OCI-LY3 (cell line): ENCODE data around the gene RPL27.
"Not testable (repeated sequence)": the region's sequence is repeated elsewhere in the genome, so short reads cannot be mapped to it uniquely, and the experiment has no call there.

Experiments used
- H2AFZ ChIP-seq: fragments of 200-600, 300-600 bp; shearing (Covaris generic); 2 replicates; pipeline ENCODE4 v1.6.0; 2014; ENCODE audit warnings: antibody characterized with exemption, low read depth, low read length
- H3K27ac ChIP-seq: fragments of 200-600, 300-600 bp; sonication (generic); 2 replicates; pipeline ENCODE4 v1.5.1; 2014; ENCODE audit warnings: mild to moderate bottlenecking, low read length, moderate library complexity, mixed read lengths
- H3K27me3 ChIP-seq: fragments of 200-600, 300-600 bp; sonication (generic); 2 replicates; pipeline ENCODE4 v1.6.1; 2014; ENCODE audit warnings: low read depth, low read length, mixed read lengths
- H3K36me3 ChIP-seq: fragments of 200-600, 300-600 bp; sonication (generic); replicated peaks from 2 replicates; pipeline ENCODE3; 2014; ENCODE audit warnings: low read depth, low read length, mixed read lengths
- H3K4me1 ChIP-seq: fragments of 300-600, 200-600 bp; sonication (generic); 2 replicates; pipeline ENCODE4 v1.6.1; 2014; ENCODE audit warnings: low read length, mixed read lengths
- H3K4me2 ChIP-seq: fragments of 200-600, 300-600 bp; sonication (generic); 2 replicates; pipeline ENCODE4 v1.6.1; 2014; ENCODE audit warnings: low read length, mixed read lengths
- H3K4me3 ChIP-seq: fragments of 300-600, 200-600 bp; sonication (generic); 2 replicates; pipeline ENCODE4 v1.5.1; 2014; ENCODE audit warnings: antibody characterized with exemption, mild to moderate bottlenecking, low read length, moderate library complexity
- H3K79me2 ChIP-seq: fragments of 300-600, 200-600 bp; shearing (Covaris generic); 2 replicates; pipeline ENCODE4 v1.6.1; 2014; ENCODE audit warnings: mild to moderate bottlenecking, low read length, mixed read lengths
- H3K9ac ChIP-seq: fragments of 300-600, 200-600 bp; shearing (Covaris generic); 2 replicates; pipeline ENCODE4 v1.6.0; 2014; ENCODE audit warnings: mild to moderate bottlenecking, low read length, moderate library complexity
- H3K9me3 ChIP-seq: fragments of 200-600, 300-600 bp; shearing (Covaris generic); 2 replicates; pipeline ENCODE4 v1.6.1; 2014; ENCODE audit warnings: low read length, mixed read lengths; ENCODE audit not compliant: insufficient read depth
- H4K20me1 ChIP-seq: fragments of 200-600, 300-600 bp; sonication (generic); 2 replicates; pipeline ENCODE4 v1.6.1; 2016; ENCODE audit warnings: low read length, mixed read lengths; ENCODE audit not compliant: insufficient read depth
- CTCF ChIP-seq: fragments of 200-600, 300-600 bp; sonication (generic); IDR thresholded peaks from 2 replicates; pipeline ENCODE4 v1.5.1; 2014; ENCODE audit warnings: antibody characterized with exemption, low read length, low read depth
- EZH2phosphoT487 ChIP-seq: fragments of 200-600 bp; shearing (Covaris generic); IDR thresholded peaks from 2 replicates; pipeline ENCODE4 v1.6.1; 2018; ENCODE audit warnings: antibody characterized with exemption, mixed run types, low read depth

RPL27 gene

DNA sequence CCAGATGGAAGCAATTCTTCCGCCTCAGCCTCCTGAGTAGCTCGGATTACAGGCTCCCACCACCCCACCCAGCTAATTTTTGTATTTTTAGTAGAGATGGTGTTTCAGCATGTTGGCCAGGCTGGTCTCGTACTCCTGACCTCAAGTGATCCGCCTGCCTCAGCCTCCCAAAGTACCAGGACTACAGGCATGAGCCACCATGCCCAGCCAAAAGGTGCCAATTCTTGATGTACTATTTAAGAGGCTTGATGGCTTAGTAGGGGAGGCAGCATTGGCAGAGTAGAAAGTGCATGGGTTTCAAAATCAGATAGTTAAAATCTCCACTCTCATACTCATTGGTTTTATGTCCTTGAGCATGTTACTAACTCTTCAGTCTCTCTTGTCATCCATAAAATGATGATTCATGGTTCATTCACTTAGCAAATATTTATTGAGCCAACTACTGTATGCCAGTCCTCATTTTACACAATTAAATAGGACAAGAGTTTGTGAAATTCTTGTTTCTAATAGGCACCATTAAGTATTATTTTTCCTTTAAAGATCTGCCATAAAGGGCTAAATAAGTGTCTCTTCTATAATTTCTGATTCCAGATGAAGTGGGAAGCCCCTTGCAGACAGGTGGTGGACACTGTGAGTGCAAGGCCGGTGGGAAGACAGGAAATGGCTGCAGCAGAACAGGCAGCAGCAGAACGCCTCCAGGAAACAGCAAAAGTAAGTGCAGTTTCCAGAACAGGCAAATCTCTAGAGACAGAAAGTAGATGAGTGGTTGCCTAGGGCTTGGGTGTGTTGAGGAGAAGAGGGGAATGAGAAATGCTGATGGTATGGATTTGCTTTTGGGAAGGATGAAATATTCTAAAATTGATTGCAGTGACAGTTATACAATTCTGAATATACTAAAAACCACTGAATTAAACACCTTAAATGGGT, 8.2 kb upstream of the RPL27 start:
- H3K4me3 ChIP-seq: no peak overlapping the region

GRCh38 chr17:42991471-42991870, 6.7 kb upstream of the RPL27 start:
- H3K27ac ChIP-seq: no peak overlapping the region
- H3K27me3 ChIP-seq: no peaks in the 10 kb centered on the region
- TF ChIP-seq CTCF (no peak), EZH2phosphoT487 (no peak)
- peaks cover 60% of the 10 kb centered on the region for H3K36me3 ChIP-seq
- H4K20me1 ChIP-seq: no peaks in the 10 kb centered on the region
- no peak overlapping the region for H3K4me2 ChIP-seq
- peaks cover 10% of the 10 kb centered on the region for H3K79me2 ChIP-seq
- H3K9me3 ChIP-seq: no peaks in the 10 kb centered on the region
- H3K9ac ChIP-seq: no peak overlapping the region
- no peak overlapping the region for H2AFZ ChIP-seq
- H3K4me3 ChIP-seq: no peak overlapping the region
- 0 out of 2 replicates have a peak, but pooled peaks cover 3% of the 10 kb centered on the region for H3K4me1 ChIP-seq

More for the DNA sequence above, 8.2 kb upstream of the RPL27 start:
- H3K4me2 ChIP-seq: no peak overlapping the region
- H3K9me3 ChIP-seq: no peaks in the 10 kb centered on the region
- no peak overlapping the region for H3K27ac ChIP-seq
- peaks cover 61% of the 10 kb centered on the region for H3K36me3 ChIP-seq
- H4K20me1 ChIP-seq: no peaks in the 10 kb centered on the region
- peaks cover 18% of the 10 kb centered on the region for H3K79me2 ChIP-seq
- peaks cover 15% of the 10 kb centered on the region for H3K4me1 ChIP-seq
- no peaks in the 10 kb centered on the region for H3K27me3 ChIP-seq
- H3K9ac ChIP-seq: no peak overlapping the region
- no peak for TF ChIP-seq EZH2phosphoT487
- no peak for TF ChIP-seq CTCF
- H2AFZ ChIP-seq: no peak overlapping the region

GRCh38 chr17:42992872-42993271, 5.3 kb upstream of the RPL27 start:
- no peak overlapping the region for H3K9ac ChIP-seq
- H3K9me3 ChIP-seq: no peaks in the 10 kb centered on the region
- H3K36me3 ChIP-seq: peaks cover 52% of the 10 kb centered on the region
- TF ChIP-seq EZH2phosphoT487 (no peak), CTCF (no peak)
- H3K27me3 ChIP-seq: no peaks in the 10 kb centered on the region
- no peak overlapping the region for H3K4me3 ChIP-seq
- no peak overlapping the region for H3K4me2 ChIP-seq
- H3K27ac ChIP-seq: no peak overlapping the region
- no peaks in the 10 kb centered on the region for H4K20me1 ChIP-seq
- no peaks in the 10 kb centered on the region; the same call in 1 of the 2 replicates for H3K79me2 ChIP-seq
- no peak overlapping the region for H2AFZ ChIP-seq
- H3K4me1 ChIP-seq: peaks cover 8% of the 10 kb centered on the region

GRCh38 chr17:42993913-42994312, 4.3 kb upstream of the RPL27 start:
- not testable (repeated sequence) for H3K4me1 ChIP-seq, H3K27ac ChIP-seq, H3K4me3 ChIP-seq, H3K27me3 ChIP-seq, H3K4me2 ChIP-seq, H4K20me1 ChIP-seq, H3K9ac ChIP-seq, H3K79me2 ChIP-seq, H2AFZ ChIP-seq, H3K9me3 ChIP-seq
- H3K36me3 ChIP-seq: peaks cover 53% of the 10 kb centered on the region
